ENCODE results near the gene DPP10.

The DPP10 gene

DNA sequence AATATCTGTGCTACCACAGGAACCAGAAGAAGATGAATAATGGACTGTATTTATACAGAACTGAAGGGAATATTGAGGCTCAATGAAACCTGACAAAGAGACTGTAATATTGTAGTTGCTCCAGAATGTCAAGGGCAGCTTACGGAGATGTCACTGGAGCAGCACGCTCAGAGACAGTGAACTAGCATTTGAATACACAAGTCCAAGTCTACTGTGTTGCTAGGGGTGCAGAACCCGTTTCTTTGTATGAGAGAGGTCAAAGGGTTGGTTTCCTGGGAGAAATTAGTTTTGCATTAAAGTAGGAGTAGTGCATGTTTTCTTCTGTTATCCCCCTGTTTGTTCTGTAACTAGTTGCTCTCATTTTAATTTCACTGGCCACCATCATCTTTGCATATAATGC is 1399.9 kb downstream of the DPP10 start:
- DNase-seq (ENCODE audit: low read depth, low spot score): no peak
- TF ChIP-seq, protein P1, sequence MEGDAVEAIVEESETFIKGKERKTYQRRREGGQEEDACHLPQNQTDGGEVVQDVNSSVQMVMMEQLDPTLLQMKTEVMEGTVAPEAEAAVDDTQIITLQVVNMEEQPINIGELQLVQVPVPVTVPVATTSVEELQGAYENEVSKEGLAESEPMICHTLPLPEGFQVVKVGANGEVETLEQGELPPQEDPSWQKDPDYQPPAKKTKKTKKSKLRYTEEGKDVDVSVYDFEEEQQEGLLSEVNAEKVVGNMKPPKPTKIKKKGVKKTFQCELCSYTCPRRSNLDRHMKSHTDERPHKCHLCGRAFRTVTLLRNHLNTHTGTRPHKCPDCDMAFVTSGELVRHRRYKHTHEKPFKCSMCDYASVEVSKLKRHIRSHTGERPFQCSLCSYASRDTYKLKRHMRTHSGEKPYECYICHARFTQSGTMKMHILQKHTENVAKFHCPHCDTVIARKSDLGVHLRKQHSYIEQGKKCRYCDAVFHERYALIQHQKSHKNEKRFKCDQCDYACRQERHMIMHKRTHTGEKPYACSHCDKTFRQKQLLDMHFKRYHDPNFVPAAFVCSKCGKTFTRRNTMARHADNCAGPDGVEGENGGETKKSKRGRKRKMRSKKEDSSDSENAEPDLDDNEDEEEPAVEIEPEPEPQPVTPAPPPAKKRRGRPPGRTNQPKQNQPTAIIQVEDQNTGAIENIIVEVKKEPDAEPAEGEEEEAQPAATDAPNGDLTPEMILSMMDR (IDR thresholded peaks at IDR 0.05; ENCODE audit: insufficient read depth, low read length, missing control alignments): no peak
- H3K4me3 ChIP-seq (ENCODE audit: low read depth, low read length): no peak overlapping the region
- ChIA-PET POLR2A (no interaction called here), CTCF (no interaction called here)

DNA sequence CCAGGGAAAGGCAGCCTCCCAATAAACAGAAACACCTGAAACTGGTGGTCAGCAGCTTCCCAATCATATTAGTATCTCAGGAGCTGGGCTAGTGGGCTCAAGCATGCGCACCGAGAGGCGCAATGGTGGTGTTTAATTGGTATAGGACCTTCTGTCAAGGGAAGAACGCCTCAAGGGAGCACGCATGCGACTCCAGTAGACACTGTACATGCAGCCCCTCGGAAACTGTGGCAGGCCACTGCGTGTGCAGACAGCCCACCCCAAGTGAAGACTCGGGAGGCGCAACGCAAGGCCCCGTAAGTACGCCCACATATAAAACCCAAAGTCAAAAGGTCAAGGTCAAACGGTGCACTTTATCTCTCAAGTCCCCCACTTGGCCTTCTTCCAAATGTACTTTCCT is 1405.8 kb downstream of the DPP10 start:
- TF ChIP-seq, protein P1 (IDR thresholded peaks at IDR 0.05; ENCODE audit: insufficient read depth, low read length, missing control alignments): no peak
- H3K4me3 ChIP-seq (ENCODE audit: low read depth, low read length): no peak overlapping the region
- no peak for DNase-seq (ENCODE audit: low read depth, low spot score)
- ChIA-PET POLR2A (no interaction called here), CTCF (no interaction called here)

DNA sequence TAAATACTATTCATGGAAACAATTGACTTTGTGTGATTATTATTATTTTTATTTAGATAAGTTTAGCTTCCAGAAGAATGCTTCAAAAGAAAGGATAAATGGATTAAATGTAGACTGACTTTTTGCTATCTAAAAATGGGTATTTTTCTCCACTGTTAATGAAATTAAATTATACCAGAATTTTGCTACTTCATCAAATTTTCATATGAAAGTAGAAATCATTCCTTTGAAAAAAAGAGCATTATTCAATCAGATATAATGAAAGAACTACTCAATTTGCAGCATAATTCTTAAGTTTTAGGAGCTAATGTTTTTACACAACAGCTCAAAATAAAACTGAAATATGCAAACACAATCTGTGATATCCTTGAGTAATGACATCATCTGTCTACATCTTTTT is 1424.6 kb downstream of the DPP10 start:
- TF ChIP-seq, protein P1 (IDR thresholded peaks at IDR 0.05; ENCODE audit: insufficient read depth, low read length, missing control alignments): no peak
- POLR2A ChIA-PET: no interaction called here
- DNase-seq (ENCODE audit: low read depth, low spot score): no peak
- CTCF ChIA-PET: no interaction called here
- no peak overlapping the region for H3K4me3 ChIP-seq (ENCODE audit: low read depth, low read length)

DNA sequence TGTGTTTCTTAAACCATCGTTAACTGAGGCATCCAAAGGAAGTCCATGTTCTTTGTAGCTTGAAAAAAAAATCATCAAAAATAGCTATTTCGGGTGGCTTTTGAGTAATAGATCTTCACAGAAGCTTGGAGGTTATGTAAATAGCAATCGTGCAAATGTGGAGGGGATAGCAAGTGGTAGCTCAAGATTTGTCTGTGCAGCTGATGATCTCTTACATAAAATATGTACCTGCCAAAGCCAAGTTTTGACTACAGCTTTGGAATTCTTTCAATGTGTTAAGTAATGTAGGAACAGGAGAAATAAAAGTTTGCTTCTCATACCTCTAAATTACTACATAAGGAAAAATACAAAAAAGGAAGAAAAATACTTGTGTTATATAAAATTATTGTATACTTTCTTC is 1432.0 kb downstream of the DPP10 start:
- DNase-seq (ENCODE audit: low read depth, low spot score): no peak
- ChIA-PET CTCF (no interaction called here), POLR2A (no interaction called here)
- H3K4me3 ChIP-seq (ENCODE audit: low read depth, low read length): no peak overlapping the region
- TF ChIP-seq, protein P1 (IDR thresholded peaks at IDR 0.05; ENCODE audit: insufficient read depth, low read length, missing control alignments): no peak

DNA sequence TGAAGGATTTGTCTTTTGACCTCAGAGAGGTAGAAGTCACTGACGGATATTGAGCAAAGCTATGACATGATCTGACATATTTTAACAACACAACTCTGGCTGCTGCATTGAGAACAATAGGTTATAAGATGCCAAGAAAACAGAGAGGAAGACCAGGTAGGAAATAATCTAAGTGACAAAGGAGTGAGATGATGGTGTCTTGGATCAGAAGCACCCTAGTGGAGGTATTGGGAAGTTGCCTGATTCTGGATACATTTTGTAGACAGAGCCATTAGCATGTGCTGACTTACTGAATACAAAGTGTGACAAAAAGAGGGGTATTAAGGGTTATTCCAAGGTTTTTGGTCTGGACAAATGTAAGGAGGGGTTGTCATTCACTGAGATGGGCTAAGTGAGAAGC is 1438.1 kb downstream of the DPP10 start:
- ChIA-PET CTCF (no interaction called here), POLR2A (no interaction called here)
- no peak overlapping the region for H3K4me3 ChIP-seq (ENCODE audit: low read depth, low read length)
- TF ChIP-seq, protein P1 (IDR thresholded peaks at IDR 0.05; ENCODE audit: insufficient read depth, low read length, missing control alignments): no peak
- no peak for DNase-seq (ENCODE audit: low read depth, low spot score)

DNA sequence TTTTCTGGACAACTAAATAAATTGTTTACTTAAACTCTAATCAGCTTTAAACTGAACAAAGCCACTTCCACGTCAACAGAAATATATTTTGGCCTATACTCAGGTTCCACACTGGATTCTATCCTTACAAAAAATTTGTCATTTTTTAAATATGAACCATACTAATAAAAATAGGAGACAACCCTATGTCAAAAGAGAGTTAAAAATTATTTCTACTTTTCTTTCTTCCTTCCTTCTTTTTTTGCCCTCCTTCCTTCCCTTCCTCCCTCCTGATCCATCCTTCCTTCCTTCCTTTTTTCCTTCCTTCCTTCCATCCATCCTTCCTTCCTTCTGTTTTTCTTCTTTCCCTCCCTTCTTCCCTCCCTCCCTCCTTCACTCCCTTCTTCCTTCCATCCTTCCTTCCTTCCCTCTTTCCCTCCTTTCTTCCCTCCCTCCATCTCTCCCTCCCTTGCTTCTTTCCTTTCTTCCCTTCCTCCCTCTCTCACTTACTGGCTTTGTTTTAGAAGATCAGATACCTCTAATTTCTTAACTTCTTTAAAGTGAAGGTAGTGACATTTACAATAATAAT is 1444.9 kb downstream of the DPP10 start:
- no peak overlapping the region for H3K4me3 ChIP-seq (ENCODE audit: low read depth, low read length)
- no peak for DNase-seq (ENCODE audit: low read depth, low spot score)
- ChIA-PET CTCF (no interaction called here), POLR2A (no interaction called here)
- TF ChIP-seq, protein P1 (IDR thresholded peaks at IDR 0.05; ENCODE audit: insufficient read depth, low read length, missing control alignments): no peak

All from AG04449 (cell line).